Activated B cell treated with CpG ODN at 0.5 μM for 24 hours (primary cell): ENCODE data around the gene HNRNPL. TPM values are rescaled to one million over a fixed set of nuclear protein-coding genes. Genes with fewer than 3 reads are reported as not detected.
A peak's percentile ranks its signal among the peaks of the same experiment; 100 is the strongest.

Experiments
- ATAC-seq: fragments of 200-7000 bp; cut with Tn5 transposase; one replicate; pipeline ENCODE4 v1.10.0; 2021; ENCODE audit warnings: low read depth, mild to moderate bottlenecking, moderate library complexity
- CTCF ChIA-PET: fragments of 350-600 bp; sonication (Branson Sonifier 250); formaldehyde crosslinking; loops from one replicate; lab custom pipeline; 2021; ENCODE audit warnings: antibody characterized with exemption; lab: Charles Lee
- POLR2A ChIA-PET: fragments of 350-600 bp; sonication (Branson Sonifier 250); formaldehyde crosslinking; loops from one replicate; lab custom pipeline; 2021; ENCODE audit warnings: antibody characterized with exemption; lab: Charles Lee
- DNase-seq: peaks from one replicate; pipeline ENCODE4 v3.0.0; 2022
- H3K27ac Mint-ChIP-seq: one replicate; pipeline ENCODE4 v1.8.0; 2020; ENCODE audit warnings: mixed read lengths
- H3K27me3 Mint-ChIP-seq: one replicate; pipeline ENCODE4 v1.8.0; 2021; ENCODE audit warnings: mixed read lengths
- H3K36me3 Mint-ChIP-seq: one replicate; pipeline ENCODE4 v1.8.0; 2021; ENCODE audit warnings: low read depth, mixed read lengths
- H3K4me1 Mint-ChIP-seq: one replicate; pipeline ENCODE4 v1.8.0; 2021; ENCODE audit warnings: mixed read lengths
- H3K4me3 Mint-ChIP-seq: one replicate; pipeline ENCODE4 v1.8.0; 2020; ENCODE audit warnings: mild to moderate bottlenecking, mixed read lengths
- H3K9me3 Mint-ChIP-seq: one replicate; pipeline ENCODE4 v1.8.0; 2020; ENCODE audit warnings: mixed read lengths
- CTCF ChIP-seq: fragments of 200-600 bp; IDR thresholded peaks from one replicate; pipeline ENCODE4 v1.8.0; 2022; ENCODE audit warnings: antibody characterized with exemption, mild to moderate bottlenecking
- intact Hi-C: fragments of 100-400 bp; cut with micrococcal nuclease; formaldehyde crosslinking; loops from one replicate; pipeline ENCODE4 v1.15.1; 2024
- total RNA-seq: library from RNA; stranded (reverse); gene quantifications from 2 replicates; pipeline ENCODE4 v1.2.3, GENCODE V29; 2022

The HNRNPL gene
- total RNA-seq, 1 donor from 2014 or later: 546 TPM

GRCh38 chr19:38845374-38846024 is 4.3 kb downstream of the HNRNPL start:
- peaks cover 87% of the 10 kb centered on the region for H3K36me3 Mint-ChIP-seq
- TF ChIP-seq CTCF: no peak
- no peak overlapping the region for H3K4me3 Mint-ChIP-seq

DNA sequence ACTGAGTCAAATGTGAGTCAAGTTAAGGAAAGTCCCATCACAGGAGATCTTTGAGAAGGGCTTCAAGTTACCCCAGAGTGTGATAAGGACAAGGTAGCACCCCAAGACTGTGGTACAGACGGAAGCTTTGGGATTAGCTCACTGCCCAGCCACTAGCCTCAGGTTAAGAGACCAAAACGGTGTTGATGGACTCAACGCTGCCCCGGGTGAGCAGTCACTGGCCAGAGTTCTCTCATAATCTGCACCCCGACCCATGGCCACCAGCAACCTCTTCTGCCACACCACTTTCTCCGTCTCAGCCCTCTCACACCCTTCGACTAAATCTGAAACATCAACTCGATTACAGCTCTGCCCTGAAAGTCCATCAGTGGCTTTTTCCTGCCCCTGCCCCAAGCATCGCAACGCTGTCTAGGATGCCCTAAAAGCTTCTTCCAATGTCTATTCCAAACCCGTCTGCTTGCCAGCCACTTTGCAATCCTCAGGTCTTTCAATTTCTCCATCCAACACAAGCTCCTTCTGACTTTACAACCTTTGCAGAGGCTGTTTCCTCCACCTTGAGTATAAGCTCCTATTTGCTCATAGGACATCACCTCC is 5.6 kb downstream of the HNRNPL start:
- H3K4me3 Mint-ChIP-seq: no peak overlapping the region
- ATAC-seq (no peak), DNase-seq (no peak)
- intact Hi-C loops: loop anchor here (1.0 kb wide), 1 partner anchor 10 kb away; no protein-coding TSS in a partner anchor
- ChIA-PET POLR2A (interaction anchor here (0.6 to 1.5 kb wide), 8 partner anchors 8 to 364 kb away, joined by 3 to 12 read pairs (median 4); no protein-coding TSS in a partner anchor), CTCF (interaction anchor here (1.4 kb wide), 1 partner anchor 43 kb away, joined by 4 read pairs; no protein-coding TSS in a partner anchor)
- H3K9me3 Mint-ChIP-seq: no peaks in the 10 kb centered on the region
- H3K4me1 Mint-ChIP-seq: peaks cover 68% of the 10 kb centered on the region
- TF ChIP-seq CTCF: no peak
- no peaks in the 10 kb centered on the region for H3K27me3 Mint-ChIP-seq
- H3K36me3 Mint-ChIP-seq: peaks cover 97% of the 10 kb centered on the region
- H3K27ac Mint-ChIP-seq: peak overlapping the region; percentile 46

More at GRCh38 chr19:38845374-38846024, 4.3 kb downstream of the HNRNPL start:
- no peak overlapping the region for H3K27ac Mint-ChIP-seq
- H3K9me3 Mint-ChIP-seq: no peaks in the 10 kb centered on the region
- ChIA-PET CTCF (interaction anchor here (4.2 kb wide), 1 partner anchor 42 kb away, joined by 13 read pairs; no protein-coding TSS in a partner anchor), POLR2A (interaction anchor here (0.8 to 9.5 kb wide), 6 partner anchors 13 to 224 kb away, joined by 3 to 463 read pairs (median 6); partner anchors contain the start of genes ECH1 and RINL)
- no peaks in the 10 kb centered on the region for H3K27me3 Mint-ChIP-seq
- H3K4me1 Mint-ChIP-seq: peaks cover 69% of the 10 kb centered on the region
- intact Hi-C loops: no loop called here
- ATAC-seq: no peak
- DNase-seq: no peak

- no peak for TF ChIP-seq CTCF
- ATAC-seq (no peak), DNase-seq (no peak)
- peaks cover 97% of the 10 kb centered on the region for H3K36me3 Mint-ChIP-seq
- H3K27me3 Mint-ChIP-seq: no peaks in the 10 kb centered on the region
- H3K4me1 Mint-ChIP-seq: peaks cover 60% of the 10 kb centered on the region
- ChIA-PET POLR2A (interaction anchor here (1.0 to 1.8 kb wide), 5 partner anchors 22 to 74 kb away, joined by 3 to 18 read pairs (median 9); partner anchors contain the start of gene RINL), CTCF (interaction anchor here (1.4 kb wide), 1 partner anchor 44 kb away, joined by 4 read pairs; no protein-coding TSS in a partner anchor)
- intact Hi-C loops: no loop called here
- peak overlapping the region; percentile 33 for H3K4me3 Mint-ChIP-seq
- peak overlapping the region; percentile 89 for H3K27ac Mint-ChIP-seq
- H3K9me3 Mint-ChIP-seq: no peaks in the 10 kb centered on the region
Observed at GRCh38 chr19:38843175-38843758, 6.5 kb downstream of the HNRNPL start.

DNA sequence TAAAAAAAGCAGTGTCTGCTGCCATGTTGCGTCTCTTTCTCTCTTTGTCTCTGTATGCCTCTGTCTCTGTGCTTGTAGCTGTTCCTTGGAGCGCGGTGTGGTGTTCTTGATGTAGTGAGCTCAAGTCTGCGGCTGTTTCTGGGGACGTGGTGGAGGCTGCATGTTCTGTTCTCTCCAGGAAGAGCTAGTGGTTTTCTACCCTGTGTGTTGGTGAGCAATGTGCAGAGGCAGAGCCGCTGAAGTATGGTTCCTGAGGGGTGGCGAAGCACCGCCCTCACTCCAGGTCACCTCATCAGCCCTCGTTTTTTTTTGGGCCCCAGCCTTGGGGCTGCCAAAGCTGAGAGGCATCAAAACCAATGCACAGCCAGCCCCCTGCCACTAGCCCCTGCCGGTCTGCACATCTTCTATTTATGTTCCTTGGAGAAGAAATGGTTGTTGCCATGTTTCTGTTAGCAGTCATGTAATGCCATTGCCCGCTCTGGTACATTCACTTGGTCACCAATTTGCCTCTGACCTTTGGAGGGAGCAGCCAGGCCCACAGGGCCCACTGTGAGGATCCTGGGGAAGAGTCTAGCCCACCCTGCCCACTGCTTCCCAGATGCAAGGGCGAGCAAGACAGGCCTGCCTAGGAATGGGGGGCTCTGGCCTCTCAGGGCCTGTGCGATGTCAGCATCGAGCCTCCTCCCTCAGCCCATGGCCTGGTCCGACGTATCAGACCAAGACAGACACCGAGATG is 7.2 kb downstream of the HNRNPL start:
- Mint-ChIP-seq H3K9me3 (no peaks in the 10 kb centered on the region), H3K4me1 (peaks cover 53% of the 10 kb centered on the region), H3K27me3 (no peaks in the 10 kb centered on the region), H3K36me3 (peaks cover 97% of the 10 kb centered on the region), H3K4me3 (peak overlapping the region; percentile 33), H3K27ac (peak overlapping the region; percentile 89)
- POLR2A ChIA-PET: interaction anchor here (0.6 to 3.7 kb wide), 13 partner anchors 9 to 103 kb away, joined by 3 to 31 read pairs (median 4); partner anchors contain the start of genes ECH1, MRPS12, RINL and SARS2
- ATAC-seq: peak; percentile 92
- intact Hi-C loops: no loop called here
- CTCF ChIA-PET: interaction anchor here (0.7 to 1.9 kb wide), 4 partner anchors 27 to 45 kb away, joined by 3 to 10 read pairs (median 4); no protein-coding TSS in a partner anchor
- DNase-seq: peak; percentile 31
- no peak for TF ChIP-seq CTCF
